KMS-11 (cell line): ENCODE data around the gene FGF12.
A peak's percentile ranks its signal among the peaks of the same experiment; 100 is the strongest.

Experiments used
- H2AFZ ChIP-seq: fragments of 200-600 bp; sonication (generic); 2 replicates; pipeline ENCODE4 v1.6.1; 2016; ENCODE audit warnings: antibody characterized with exemption, mixed run types, low read depth
- H3K27ac ChIP-seq: fragments of 200-600 bp; sonication (generic); 2 replicates; pipeline ENCODE4 v1.6.1; 2016; ENCODE audit warnings: mild to moderate bottlenecking, mixed run types
- H3K27me3 ChIP-seq: fragments of 200-600 bp; sonication (generic); 2 replicates; pipeline ENCODE4 v1.6.1; 2017; ENCODE audit warnings: mild to moderate bottlenecking, low read depth, mixed run types, moderate library complexity; ENCODE audit not compliant: insufficient read depth
- H3K36me3 ChIP-seq: fragments of 200-600 bp; sonication (generic); 2 replicates; pipeline ENCODE4 v1.6.1; 2017; ENCODE audit warnings: mild to moderate bottlenecking, mixed run types; ENCODE audit not compliant: insufficient read depth
- H3K4me1 ChIP-seq: fragments of 200-600 bp; sonication (generic); 2 replicates; pipeline ENCODE4 v1.6.1; 2016; ENCODE audit warnings: mild to moderate bottlenecking, low read depth, mixed run types; ENCODE audit not compliant: poor library complexity, severe bottlenecking
- H3K4me2 ChIP-seq: fragments of 200-600 bp; sonication (generic); 2 replicates; pipeline ENCODE4 v1.7.0; 2016; ENCODE audit warnings: mild to moderate bottlenecking, mixed run types
- H3K4me3 ChIP-seq: fragments of 200-600 bp; sonication (generic); IDR thresholded peaks from 2 replicates; pipeline ENCODE4 v1.6.1; 2017; ENCODE audit warnings: low read depth, low read length, mixed read lengths; ENCODE audit not compliant: insufficient read depth
- H3K79me2 ChIP-seq: fragments of 200-600 bp; sonication (generic); 2 replicates; pipeline ENCODE4 v1.6.1; 2016; ENCODE audit warnings: low read depth, mixed run types; ENCODE audit not compliant: insufficient read depth
- H3K9ac ChIP-seq: fragments of 200-600 bp; sonication (generic); 2 replicates; pipeline ENCODE4 v1.6.1; 2016; ENCODE audit warnings: mild to moderate bottlenecking, mixed run types
- H4K20me1 ChIP-seq: fragments of 200-600 bp; sonication (generic); 2 replicates; pipeline ENCODE4 v1.6.1; 2016; ENCODE audit warnings: mild to moderate bottlenecking, mixed run types; ENCODE audit not compliant: insufficient read depth
- CTCF ChIP-seq: fragments of 200-600 bp; sonication (generic); conservative IDR thresholded peaks from 2 replicates; pipeline ENCODE4 v1.6.1; 2017; ENCODE audit warnings: low read depth, mild to moderate bottlenecking, antibody characterized with exemption, low read length, moderate library complexity, mixed read lengths

The FGF12 gene

GRCh38 chr3:192408647-192409200, 318.6 kb downstream of the FGF12 start:
- Histone ChIP-seq H3K9ac (peak overlapping the region; percentile 57; the same call in 1 of the 2 replicates), H3K4me2 (peak overlapping the region; percentile 87), H2AFZ (peak overlapping the region; percentile 97), H3K79me2 (no peaks in the 10 kb centered on the region), H3K27ac (no peak overlapping the region), H4K20me1 (no peaks in the 10 kb centered on the region), H3K36me3 (no peaks in the 10 kb centered on the region), H3K27me3 (no peaks in the 10 kb centered on the region), H3K4me1 (no peaks in the 10 kb centered on the region), H3K4me3 (no peak overlapping the region)
- no peak for TF ChIP-seq CTCF

GRCh38 chr3:192408007-192408646, 319.2 kb downstream of the FGF12 start:
- Histone ChIP-seq H3K36me3 (no peaks in the 10 kb centered on the region), H4K20me1 (no peaks in the 10 kb centered on the region), H3K27ac (no peak overlapping the region), H3K4me1 (no peaks in the 10 kb centered on the region), H3K4me3 (no peak overlapping the region), H3K4me2 (no peak overlapping the region), H2AFZ (no peak overlapping the region), H3K27me3 (no peaks in the 10 kb centered on the region), H3K79me2 (no peaks in the 10 kb centered on the region), H3K9ac (no peak overlapping the region)
- TF ChIP-seq CTCF, result no peak

- H3K27me3 ChIP-seq, result no peaks in the 10 kb centered on the region
- no peak overlapping the region for H3K4me2 ChIP-seq
- no peak overlapping the region for H3K9ac ChIP-seq
- H3K4me1 ChIP-seq, result no peaks in the 10 kb centered on the region
- H3K36me3 ChIP-seq, result no peaks in the 10 kb centered on the region
- no peak overlapping the region for H2AFZ ChIP-seq
- H3K27ac ChIP-seq, result no peak overlapping the region
- H3K4me3 ChIP-seq, result no peak overlapping the region
- H3K79me2 ChIP-seq, result no peaks in the 10 kb centered on the region
- TF ChIP-seq CTCF, result no peak
- H4K20me1 ChIP-seq, result no peaks in the 10 kb centered on the region
Observed at GRCh38 chr3:192399767-192400166, 327.6 kb downstream of the FGF12 start.

- H3K27ac ChIP-seq, result no peak overlapping the region
Observed at GRCh38 chr3:192397012-192397411, 330.3 kb downstream of the FGF12 start.

More at GRCh38 chr3:192397012-192397411, 330.3 kb downstream of the FGF12 start:
- Histone ChIP-seq H3K36me3 (no peaks in the 10 kb centered on the region), H3K79me2 (no peaks in the 10 kb centered on the region), H2AFZ (no peak overlapping the region), H3K4me1 (no peaks in the 10 kb centered on the region), H3K9ac (no peak overlapping the region), H3K4me2 (no peak overlapping the region), H4K20me1 (no peaks in the 10 kb centered on the region), H3K4me3 (no peak overlapping the region), H3K27me3 (no peaks in the 10 kb centered on the region)
- no peak for TF ChIP-seq CTCF
